GM18519 (cell line): Measurements from ENCODE around the gene ANKRD35.
"Not testable (repeated sequence)": the region's sequence is repeated elsewhere in the genome, so short reads cannot be mapped to it uniquely, and the experiment has no call there.

Source experiments
- ATAC-seq: cut with Tn5 transposase; IDR thresholded peaks from one replicate; pipeline ENCODE4 v1.9.1; 2021; ENCODE audit warnings: mild to moderate bottlenecking, moderate library complexity; ENCODE audit not compliant: unreplicated experiment, low FRiP score

The ANKRD35 gene

GRCh38 chr1:145858238-145858900 lies 27.3 kb downstream of the ANKRD35 start:
- ATAC-seq: no peak

DNA sequence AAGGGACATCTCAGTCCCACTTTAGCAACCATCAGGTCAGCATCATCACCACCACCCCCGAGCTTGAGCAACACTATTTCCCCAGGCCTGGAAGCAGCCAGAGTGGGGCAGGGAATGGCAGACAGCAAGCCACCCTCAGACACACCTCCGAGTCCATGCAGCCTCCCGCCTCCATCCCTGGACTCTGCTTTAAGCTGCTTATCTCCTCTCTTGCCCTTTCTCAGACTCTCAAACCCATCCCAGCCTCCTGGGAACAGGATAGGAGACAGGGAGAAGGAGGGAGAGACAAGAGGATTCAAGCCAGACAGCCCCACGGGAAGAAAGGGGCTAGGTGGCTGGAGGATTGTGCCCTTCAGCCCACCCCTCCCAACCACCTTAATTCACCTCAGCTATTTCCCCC lies 28.5 kb downstream of the ANKRD35 start:
- no peak for ATAC-seq

GRCh38 chr1:145855426-145855948 lies 30.2 kb downstream of the ANKRD35 start:
- ATAC-seq: no peak

DNA sequence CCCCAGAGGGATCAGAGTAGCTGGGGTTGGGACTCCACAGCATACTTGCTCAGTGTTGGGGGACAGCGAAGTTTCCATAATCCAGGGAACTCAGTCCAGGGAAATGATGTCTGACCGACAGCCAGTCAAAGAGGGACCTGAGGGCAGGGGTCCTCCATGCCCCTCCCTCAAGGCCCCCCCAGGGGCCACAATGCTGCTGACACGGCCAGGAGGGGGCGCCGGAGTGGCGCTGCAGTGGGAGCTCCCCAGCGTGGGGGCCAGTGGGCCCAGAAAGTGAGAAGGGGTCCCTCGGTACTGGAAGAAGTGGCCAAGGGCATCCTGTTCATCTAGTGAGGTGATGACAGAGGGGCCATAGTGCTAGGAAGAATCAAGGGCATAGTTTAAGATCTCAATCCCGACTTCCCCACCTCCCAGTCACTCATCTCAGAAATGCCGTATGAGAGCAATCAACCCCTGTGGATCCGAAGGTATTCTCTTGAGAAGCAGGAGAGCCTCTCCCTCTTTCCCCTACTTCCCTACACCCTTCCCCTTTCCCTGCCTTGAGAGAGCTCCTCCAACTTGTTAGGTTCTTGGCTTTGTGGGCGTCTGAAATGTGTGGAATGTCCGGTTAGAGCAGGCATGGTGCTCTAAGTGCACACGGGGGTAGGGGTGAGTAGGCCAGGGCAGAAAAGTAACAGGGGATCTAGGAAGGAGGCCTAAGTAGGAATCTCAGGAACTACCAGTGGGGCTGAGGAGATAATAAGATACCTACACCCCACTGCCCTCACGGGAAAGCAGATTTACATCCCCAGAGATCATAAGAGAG lies 36.1 kb downstream of the ANKRD35 start:
- ATAC-seq: no peak

DNA sequence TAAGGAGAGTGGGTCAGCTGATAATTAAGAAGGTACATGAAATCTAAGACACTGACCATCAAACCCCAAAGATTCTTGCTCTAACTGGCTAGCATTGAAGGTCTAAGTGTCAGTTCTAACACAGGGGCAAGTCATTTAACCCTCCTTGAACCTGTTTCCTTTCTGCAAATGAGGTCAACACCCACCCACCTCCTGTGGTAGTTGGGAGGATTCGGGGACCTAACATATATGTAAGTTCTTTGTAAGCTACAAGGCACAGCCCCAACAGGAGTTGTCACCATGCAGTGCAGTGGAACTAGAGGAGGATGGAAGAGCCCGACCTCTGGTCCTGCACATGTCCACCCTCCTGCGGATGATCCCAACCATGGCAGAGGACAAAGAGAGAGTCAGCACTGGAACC lies 37.8 kb downstream of the ANKRD35 start:
- no peak for ATAC-seq

DNA sequence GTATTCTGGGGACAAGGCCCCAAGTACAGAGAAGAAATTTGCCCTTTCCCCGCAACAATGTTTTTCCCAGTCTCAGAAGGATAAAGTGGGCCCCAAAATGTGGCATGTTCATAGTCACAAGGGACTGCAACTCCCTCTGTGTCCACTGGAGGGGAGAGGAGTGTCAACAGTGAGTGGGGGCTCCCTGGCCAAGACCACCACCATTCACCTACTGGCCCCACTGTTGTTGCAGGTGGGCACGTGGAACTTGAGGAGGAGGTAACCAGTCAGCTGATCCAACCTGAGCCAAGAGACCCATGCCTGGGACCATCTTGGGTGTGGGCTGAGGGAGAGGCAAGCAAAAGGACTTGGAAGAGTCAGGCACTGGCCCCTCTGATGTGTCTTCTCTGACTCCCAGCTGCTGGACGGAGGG lies 39.5 kb downstream of the ANKRD35 start:
- no peak for ATAC-seq

GRCh38 chr1:145845514-145846161 lies 40.0 kb downstream of the ANKRD35 start, which contains the start of gene NUDT17:
NUDT17 (plus strand) TSS chr1:145845630; CDS start chr1:145845641, 11 bp downstream.
- no peak for ATAC-seq

GRCh38 chr1:145845144-145845513 lies 40.5 kb downstream of the ANKRD35 start:
- ATAC-seq: no peak

DNA sequence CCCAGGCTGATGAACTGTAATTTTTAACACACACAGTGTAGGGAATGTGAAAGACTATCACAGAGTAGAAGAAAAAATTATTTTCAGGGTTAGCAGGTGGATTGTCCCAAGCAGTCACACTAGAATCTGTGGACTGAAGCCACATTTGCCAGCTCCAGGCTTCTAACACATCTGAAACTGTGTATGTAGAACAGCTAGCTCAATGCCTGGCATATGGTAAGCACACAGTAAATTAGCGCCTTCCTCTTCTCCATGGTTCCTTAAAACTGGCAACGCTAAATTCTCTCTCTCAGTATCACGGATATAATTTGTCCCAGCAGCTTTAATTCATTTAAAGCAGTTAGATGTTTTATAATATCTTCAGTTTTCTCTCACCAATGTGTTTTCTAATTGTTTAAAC lies 42.6 kb downstream of the ANKRD35 start:
- no peak for ATAC-seq

DNA sequence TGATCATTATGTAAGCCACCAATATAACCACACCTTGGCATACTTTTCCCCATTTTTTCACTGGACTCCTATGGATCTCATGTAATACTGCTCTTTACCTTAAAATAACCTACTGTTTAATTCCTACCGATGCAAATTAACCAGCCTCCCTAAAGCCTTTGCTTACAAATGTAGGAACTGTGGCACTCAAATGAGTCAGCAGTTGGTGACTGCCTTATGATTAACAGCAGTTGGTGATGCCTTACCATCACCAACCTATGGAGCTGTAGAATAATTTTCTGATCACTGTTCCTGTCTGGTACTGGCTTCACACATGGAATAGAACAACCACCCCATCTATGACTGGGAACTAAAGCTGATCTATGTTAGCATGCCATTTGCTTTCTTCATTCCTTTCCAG lies 48.0 kb downstream of the ANKRD35 start:
- no peak for ATAC-seq

DNA sequence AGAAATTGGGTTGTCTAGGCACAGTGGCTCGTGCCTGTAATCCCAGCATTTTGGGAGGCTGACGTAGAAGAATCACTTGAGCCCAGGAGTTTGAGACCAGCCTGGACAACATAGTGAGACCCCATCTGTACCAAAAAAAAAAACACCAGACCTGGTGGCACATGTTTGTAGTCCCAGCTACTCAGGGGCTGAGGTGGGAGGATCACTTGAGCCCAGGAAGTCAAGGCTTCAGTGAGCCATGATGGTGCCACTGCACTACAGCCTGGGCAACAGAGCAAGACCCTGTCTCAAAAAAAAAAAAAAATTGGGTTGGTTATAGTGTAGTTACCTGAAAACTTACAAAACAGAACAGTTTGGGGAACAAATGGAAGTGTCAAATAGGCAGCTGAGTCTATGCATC lies 54.9 kb downstream of the ANKRD35 start:
- ATAC-seq: not testable (repeated sequence)

DNA sequence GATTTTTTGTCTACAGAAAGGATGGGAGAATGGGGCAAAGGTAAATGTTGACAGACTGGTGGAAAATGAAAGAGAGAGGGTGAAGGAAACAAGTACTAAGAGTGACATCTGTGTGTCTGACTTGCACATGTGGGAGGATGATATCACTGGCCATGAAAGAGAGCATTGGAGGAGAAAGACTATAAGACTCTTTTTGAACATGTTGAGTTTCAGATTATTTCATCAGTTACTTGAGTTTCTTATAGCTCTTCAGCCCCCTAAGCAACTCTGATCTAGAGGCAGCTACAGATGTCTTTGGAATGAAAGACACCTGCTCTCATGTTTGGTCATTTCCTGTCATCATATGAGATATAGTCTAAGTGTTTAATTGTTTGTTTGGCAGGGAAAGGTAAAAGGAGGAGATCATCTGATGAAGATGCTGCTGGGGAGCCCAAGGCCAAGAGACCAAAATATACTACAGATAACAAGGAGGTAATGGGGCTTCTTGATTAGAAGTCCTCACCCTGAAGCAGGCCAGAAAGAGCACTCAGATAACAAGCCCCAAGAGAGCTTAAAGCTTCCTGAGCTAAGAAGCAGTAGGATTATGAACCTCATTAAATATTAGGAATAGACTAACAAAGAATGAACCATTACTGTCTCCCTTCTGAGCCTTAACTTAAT lies 57.2 kb downstream of the ANKRD35 start:
- no peak for ATAC-seq

- no peak for ATAC-seq
These were observed 57.7 kb downstream of the ANKRD35 start for GRCh38 chr1:145827966-145828365.

DNA sequence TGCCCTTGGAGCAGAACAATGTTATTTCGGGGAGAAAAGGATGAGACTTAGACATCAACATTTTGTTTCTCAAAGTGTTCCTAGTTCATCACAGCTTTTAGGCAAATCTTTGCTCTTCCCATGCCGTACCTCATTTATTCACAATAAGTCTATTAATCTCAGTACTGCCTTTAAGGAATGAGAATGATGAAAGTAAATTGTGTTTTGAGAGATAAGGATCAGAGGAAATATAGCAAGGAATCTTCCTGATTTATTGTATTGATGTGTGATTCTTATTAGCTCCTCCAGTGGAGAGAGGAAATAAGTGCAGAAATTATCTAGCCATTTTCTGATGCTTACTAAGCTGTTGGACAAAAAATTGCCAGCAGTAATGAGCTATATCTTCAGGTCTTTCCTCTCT lies 59.6 kb downstream of the ANKRD35 start:
- no peak for ATAC-seq

DNA sequence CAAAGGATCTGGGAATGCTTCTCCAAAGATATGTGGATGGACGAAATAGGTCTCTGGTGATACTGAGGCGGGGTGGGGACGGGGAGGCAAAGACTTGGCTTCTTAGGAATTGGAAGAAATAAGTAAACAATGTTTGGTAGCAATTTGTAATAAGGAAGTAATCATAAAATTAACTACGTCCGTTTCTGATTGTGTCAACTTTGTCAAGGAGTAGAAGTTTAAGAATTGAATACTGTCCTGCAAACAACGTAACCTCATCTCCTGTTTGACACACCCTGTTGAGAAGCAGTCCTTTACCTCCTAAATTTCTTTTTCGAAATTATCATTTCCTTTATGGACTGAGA lies 61.2 kb downstream of the ANKRD35 start:
- no peak for ATAC-seq

DNA sequence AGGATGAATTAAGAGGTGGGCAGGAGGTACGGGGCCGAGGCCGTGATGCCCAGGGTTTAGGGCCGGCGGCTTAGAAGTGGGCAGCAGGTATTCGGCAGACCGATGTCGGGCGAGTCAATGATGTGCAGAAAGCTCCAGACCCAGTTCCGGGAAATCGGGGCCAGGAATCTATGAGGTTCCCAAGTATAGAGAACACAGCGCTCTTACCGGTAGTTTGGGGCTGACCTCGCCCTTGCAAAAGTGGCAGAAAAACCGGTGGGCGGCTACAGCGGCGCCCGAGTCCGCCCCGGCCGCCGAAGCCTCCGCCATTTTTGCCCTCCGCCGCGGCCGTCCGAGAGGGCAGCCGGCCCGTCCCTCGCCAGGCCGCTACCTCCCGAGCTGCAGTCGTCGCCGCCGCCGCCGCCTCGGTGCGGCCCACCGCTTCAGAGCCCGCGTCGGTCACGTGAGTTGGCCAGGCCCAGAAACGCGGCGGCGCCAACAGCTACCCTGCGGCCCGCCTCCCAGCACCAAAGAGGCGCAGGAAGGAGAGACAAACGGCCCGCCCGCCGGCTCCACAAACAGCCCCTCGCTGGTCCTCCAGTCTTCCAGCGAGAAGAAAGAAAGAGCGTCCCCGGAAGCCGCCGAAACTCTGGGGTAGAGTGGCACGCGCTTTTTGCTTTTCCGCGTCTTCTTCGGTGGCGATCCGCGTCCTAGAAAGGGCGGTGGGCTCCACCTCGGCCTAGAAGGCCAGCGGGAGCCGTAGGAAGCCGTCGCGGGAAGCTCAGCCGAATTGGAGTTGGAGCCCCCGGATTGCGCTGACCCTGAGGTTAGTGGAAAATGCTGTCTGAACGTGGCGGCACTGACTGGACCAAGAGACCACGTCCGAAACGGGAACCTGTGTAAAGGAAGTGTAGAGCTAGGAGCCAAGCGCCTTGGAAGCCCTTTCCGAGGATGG lies 61.8 kb downstream of the ANKRD35 start, which contains the start of the genes POLR3C and RNF115:
Gene POLR3C, plus strand, starts transcription at position 636 of the 934 bp plus-strand sequence. CDS start 1,577 bp downstream, outside the sequence.
Gene RNF115, minus strand, starts transcription at position 531 of the 934 bp plus-strand sequence. Its CDS starts 222 bp downstream, at position 309.
- ATAC-seq: peak; percentile 48

- ATAC-seq: not testable (repeated sequence)
These were observed 62.8 kb downstream of the ANKRD35 start for GRCh38 chr1:145822779-145823331.

DNA sequence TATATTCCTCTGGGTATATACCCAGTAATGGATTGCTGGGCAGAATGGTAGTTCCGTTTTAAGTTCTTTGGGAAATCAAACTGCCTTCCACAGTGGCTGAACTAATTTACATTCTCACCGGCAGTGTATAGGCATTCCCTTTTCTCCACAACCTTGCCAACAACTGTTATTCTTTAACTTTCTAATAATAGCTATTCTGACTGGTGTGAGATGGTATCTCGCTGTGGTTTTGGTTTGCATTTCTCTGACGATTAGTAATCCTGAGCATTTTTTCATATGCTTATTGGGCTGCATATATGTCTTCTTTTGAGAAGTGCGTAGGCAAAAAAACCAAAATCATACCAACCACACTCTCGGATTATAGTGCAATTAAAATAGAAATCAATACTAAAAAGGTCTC lies 67.6 kb downstream of the ANKRD35 start:
- not testable (repeated sequence) for ATAC-seq
